ENCODE results near the gene BTF3L4. TPM values are rescaled to one million over a fixed set of nuclear protein-coding genes. Genes with fewer than 3 reads are reported as not detected.

BTF3L4 gene
- total and polyA plus RNA-seq, 7 experiments from 2014 or later = 30.4 to 69.1 (median 36.5) TPM

DNA sequence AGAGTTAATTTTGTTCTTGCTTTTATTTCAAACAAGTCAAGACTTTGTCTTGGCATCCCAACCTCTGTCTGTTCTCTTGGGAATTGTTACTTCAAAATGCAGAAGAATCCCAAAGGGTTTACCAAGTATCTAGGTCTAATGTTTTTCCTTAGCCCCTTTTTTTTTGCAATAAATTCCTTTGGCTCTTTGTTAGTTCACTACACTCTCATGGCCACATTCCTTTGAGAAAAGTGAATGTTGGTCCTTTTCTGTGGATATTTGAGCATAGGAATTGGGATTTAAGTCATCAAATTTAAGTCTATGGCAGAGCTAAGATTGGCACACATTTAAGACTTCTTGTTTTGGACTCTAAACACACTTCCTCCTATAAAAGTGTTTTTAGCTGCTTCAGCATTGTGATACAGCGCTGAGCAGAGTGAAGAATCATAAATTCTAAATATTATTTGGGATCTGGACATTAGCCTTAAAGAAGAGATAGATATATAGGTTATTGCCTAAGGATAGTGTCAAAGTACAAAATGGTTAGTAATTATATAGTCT lies 1.9 kb downstream of the BTF3L4 start:
- Mint-ChIP-seq H3K4me1 (peaks cover 37 to 71% (median 63%) of the 10 kb centered on the region in 7 donors), H3K4me3 (peak overlapping the region; percentile 73 to 100 (median 98)), H3K27ac (peak overlapping the region in 8 of 9 donors; percentile 42 to 98 (median 82)), H3K36me3 (peaks cover 4 to 16% (median 9%) of the 10 kb centered on the region in 5 donors), H3K9me3 (peaks cover 0 to 2% (median 0%) of the 10 kb centered on the region in 11 donors), H3K27me3 (no peaks in the 10 kb centered on the region)
- DNase-seq (no peak), ATAC-seq (no peak)
- no peaks in the 10 kb centered on the region for H3K27me3 ChIP-seq (ENCODE audit: control insufficient read depth in 2 of 2, insufficient read depth in 2 of 2, low read length in 2 of 2)
- H3K9me3 ChIP-seq (ENCODE audit: control insufficient read depth in 2 of 3, low read length in 3 of 3) = no peaks in the 10 kb centered on the region
- ChIA-PET POLR2A (interaction anchor here (1.2 to 3.8 kb wide), 2 partner anchors 24 to 346 kb away, joined by 3 to 43 read pairs; partner anchors contain the start of genes KTI12, ORC1 and PRPF38A), CTCF (no interaction called here)
- no peak overlapping the region for H3K27ac ChIP-seq (ENCODE audit: low read depth, low read length)
- no peak overlapping the region for H3K4me3 ChIP-seq (ENCODE audit: low read length)
- peaks cover 19 to 24% of the 10 kb centered on the region in 2 donors for H3K4me1 ChIP-seq (ENCODE audit: control insufficient read depth in 2 of 2, insufficient read depth in 2 of 2, low read length in 2 of 2)
- intact Hi-C loops (cut with micrococcal nuclease) = loop anchor here (2.0 to 10.0 kb wide), 19 partner anchors 309 to 1994 kb away; partner anchors contain the start of genes CZIB (in 2 of the 2), LRP8 (in 2 of the 2), LRRC42 (in 2 of the 2) and TUT4 (in 2 of the 2)
- peaks cover 0 to 24% (median 5%) of the 10 kb centered on the region in 3 experiments for H3K36me3 ChIP-seq (ENCODE audit: control insufficient read depth in 2 of 3, insufficient read depth in 3 of 3, low read length in 3 of 3)

DNA sequence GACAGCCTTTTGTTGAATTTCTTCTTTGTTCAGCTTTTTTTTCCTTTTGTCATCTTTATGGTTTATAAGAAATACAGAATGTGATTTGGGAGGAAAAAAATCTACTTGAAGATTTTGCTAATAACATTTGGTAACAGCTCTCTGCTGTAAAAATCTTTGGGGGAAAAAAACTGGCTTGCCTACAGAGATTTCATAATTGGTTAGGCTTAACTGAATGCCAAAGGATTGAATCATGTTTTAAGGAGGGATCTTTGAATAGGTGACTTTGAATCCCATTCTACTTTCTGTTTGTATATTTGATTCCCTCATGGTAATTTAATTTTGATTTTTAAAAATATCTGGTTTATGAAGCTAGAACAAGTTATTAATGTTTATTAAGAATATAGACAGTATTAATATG lies 3.2 kb downstream of the BTF3L4 start:
- Mint-ChIP-seq H3K36me3 (peaks cover 4 to 24% (median 13%) of the 10 kb centered on the region in 5 donors), H3K27me3 (no peaks in the 10 kb centered on the region), H3K4me1 (peaks cover 39 to 70% (median 65%) of the 10 kb centered on the region in 7 donors), H3K4me3 (peak overlapping the region in 5 of 10 donors; percentile 24 to 93 (median 37)), H3K9me3 (no peaks in the 10 kb centered on the region), H3K27ac (peak overlapping the region in 5 of 9 donors; percentile 15 to 94 (median 53))
- Histone ChIP-seq H3K9me3 (ENCODE audit: control insufficient read depth in 2 of 3, low read length in 3 of 3) (no peaks in the 10 kb centered on the region), H3K27ac (ENCODE audit: low read depth, low read length) (no peak overlapping the region), H3K36me3 (ENCODE audit: control insufficient read depth in 2 of 3, insufficient read depth in 3 of 3, low read length in 3 of 3) (peaks cover 0 to 35% (median 5%) of the 10 kb centered on the region in 3 experiments), H3K4me3 (ENCODE audit: low read length) (no peak overlapping the region), H3K27me3 (ENCODE audit: control insufficient read depth in 2 of 2, insufficient read depth in 2 of 2, low read length in 2 of 2) (no peaks in the 10 kb centered on the region), H3K4me1 (ENCODE audit: control insufficient read depth in 2 of 2, insufficient read depth in 2 of 2, low read length in 2 of 2) (peaks cover 18 to 19% of the 10 kb centered on the region in 2 donors)
- intact Hi-C loops (cut with micrococcal nuclease) = loop anchor here (5.0 to 10.0 kb wide), 13 partner anchors 363 to 1993 kb away; partner anchors contain the start of genes CZIB (in 2 of the 2), LRP8 (in 2 of the 2), ECHDC2 (in 1 of the 2) and EPS15 (in 1 of the 2)
- ChIA-PET CTCF (interaction anchor here (1.0 kb wide), 1 partner anchor 162 kb away, joined by 3 read pairs; no protein-coding TSS in a partner anchor), POLR2A (interaction anchor here (0.6 to 0.7 kb wide), 2 partner anchors 10 to 670 kb away, joined by 3 to 10 read pairs; no protein-coding TSS in a partner anchor)
- no peak for ATAC-seq
- no peak for DNase-seq

DNA sequence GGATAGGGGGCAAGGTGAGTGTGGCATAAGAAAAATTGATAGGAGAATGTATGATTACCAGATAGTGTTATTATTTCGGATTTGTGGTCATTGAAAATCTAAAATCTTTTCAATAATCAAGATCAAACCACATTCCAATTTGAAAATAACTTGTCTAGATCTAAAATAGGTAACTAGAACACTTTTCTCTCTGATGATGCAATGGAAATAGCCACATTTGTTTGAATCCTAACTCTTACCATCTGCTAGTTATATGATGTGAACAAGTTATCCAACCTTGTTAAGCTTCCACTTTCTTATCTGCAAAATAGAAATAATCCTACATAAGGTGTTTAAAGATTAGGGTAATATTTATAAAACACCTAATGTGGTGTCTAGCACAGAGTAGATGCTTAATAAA lies 3.8 kb downstream of the BTF3L4 start:
- H3K36me3 Mint-ChIP-seq = peaks cover 4 to 24% (median 13%) of the 10 kb centered on the region in 5 donors
- H3K9me3 Mint-ChIP-seq = no peaks in the 10 kb centered on the region
- POLR2A ChIA-PET = interaction anchor here (0.7 kb wide), 1 partner anchor 26 kb away, joined by 3 read pairs; the partner anchor contains the start of gene KTI12

DNA sequence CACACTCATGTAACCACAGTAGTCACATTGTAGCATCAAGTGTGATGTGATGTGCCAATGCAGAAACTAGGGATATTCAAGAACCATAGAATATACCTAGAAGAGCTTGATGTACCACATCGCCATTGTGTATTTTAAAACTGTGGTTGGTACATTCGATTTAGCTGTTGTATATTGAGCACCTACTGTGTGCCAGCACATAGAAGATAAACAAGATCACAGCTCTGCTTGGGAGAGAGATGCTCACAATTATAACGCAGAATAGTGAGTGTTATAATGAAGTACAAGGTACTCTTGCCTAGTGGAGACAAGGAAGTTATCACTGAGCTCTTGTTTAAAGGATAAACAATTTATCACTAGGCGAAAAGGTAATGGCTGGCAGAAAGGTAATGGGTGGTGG lies 4.7 kb downstream of the BTF3L4 start:
- H3K4me1 ChIP-seq (ENCODE audit: control insufficient read depth in 2 of 2, insufficient read depth in 2 of 2, low read length in 2 of 2) = peaks cover 13 to 19% of the 10 kb centered on the region in 2 donors
- peaks cover 0 to 45% (median 18%) of the 10 kb centered on the region in 3 experiments for H3K36me3 ChIP-seq (ENCODE audit: control insufficient read depth in 2 of 3, insufficient read depth in 3 of 3, low read length in 3 of 3)
- H3K36me3 Mint-ChIP-seq = peaks cover 4 to 24% (median 13%) of the 10 kb centered on the region in 5 donors
- H3K4me3 ChIP-seq (ENCODE audit: low read length) = no peak overlapping the region
- H3K4me1 Mint-ChIP-seq = peaks cover 37 to 61% (median 59%) of the 10 kb centered on the region in 7 donors
- ChIA-PET CTCF (no interaction called here), POLR2A (interaction anchor here (0.7 kb wide), 1 partner anchor 27 kb away, joined by 3 read pairs; the partner anchor contains the start of gene KTI12)
- H3K9me3 Mint-ChIP-seq = no peaks in the 10 kb centered on the region
- intact Hi-C loops (cut with micrococcal nuclease) = no loop called here
- no peaks in the 10 kb centered on the region for H3K27me3 ChIP-seq (ENCODE audit: control insufficient read depth in 2 of 2, insufficient read depth in 2 of 2, low read length in 2 of 2)
- no peaks in the 10 kb centered on the region for H3K9me3 ChIP-seq (ENCODE audit: control insufficient read depth in 2 of 3, low read length in 3 of 3)
- no peak for DNase-seq
- ATAC-seq = no peak
- no peaks in the 10 kb centered on the region for H3K27me3 Mint-ChIP-seq
- H3K27ac ChIP-seq (ENCODE audit: low read depth, low read length) = no peak overlapping the region
- H3K4me3 Mint-ChIP-seq = peak overlapping the region in 1 of 10 donors; percentile 28
- H3K27ac Mint-ChIP-seq = no peak overlapping the region

More for the DNA sequence above, 3.8 kb downstream of the BTF3L4 start:
- intact Hi-C loops (cut with micrococcal nuclease) = loop anchor here (5.0 to 10.0 kb wide), 13 partner anchors 362 to 1992 kb away; partner anchors contain the start of genes CZIB (in 2 of the 2), LRP8 (in 2 of the 2), ECHDC2 (in 1 of the 2) and EPS15 (in 1 of the 2)
- Histone ChIP-seq H3K27me3 (ENCODE audit: control insufficient read depth in 2 of 2, insufficient read depth in 2 of 2, low read length in 2 of 2) (no peaks in the 10 kb centered on the region), H3K4me1 (ENCODE audit: control insufficient read depth in 2 of 2, insufficient read depth in 2 of 2, low read length in 2 of 2) (peaks cover 13 to 19% of the 10 kb centered on the region in 2 donors), H3K9me3 (ENCODE audit: control insufficient read depth in 2 of 3, low read length in 3 of 3) (no peaks in the 10 kb centered on the region), H3K36me3 (ENCODE audit: control insufficient read depth in 2 of 3, insufficient read depth in 3 of 3, low read length in 3 of 3) (peaks cover 0 to 40% (median 9%) of the 10 kb centered on the region in 3 experiments), H3K27ac (ENCODE audit: low read depth, low read length) (no peak overlapping the region), H3K4me3 (ENCODE audit: low read length) (no peak overlapping the region)
- Mint-ChIP-seq H3K27ac (no peak overlapping the region), H3K4me3 (no peak overlapping the region), H3K4me1 (peaks cover 37 to 64% (median 59%) of the 10 kb centered on the region in 7 donors), H3K27me3 (no peaks in the 10 kb centered on the region)
- ATAC-seq (no peak), DNase-seq (no peak)
- CTCF ChIA-PET = interaction anchor here (1.0 kb wide), 1 partner anchor 163 kb away, joined by 3 read pairs; no protein-coding TSS in a partner anchor

DNA sequence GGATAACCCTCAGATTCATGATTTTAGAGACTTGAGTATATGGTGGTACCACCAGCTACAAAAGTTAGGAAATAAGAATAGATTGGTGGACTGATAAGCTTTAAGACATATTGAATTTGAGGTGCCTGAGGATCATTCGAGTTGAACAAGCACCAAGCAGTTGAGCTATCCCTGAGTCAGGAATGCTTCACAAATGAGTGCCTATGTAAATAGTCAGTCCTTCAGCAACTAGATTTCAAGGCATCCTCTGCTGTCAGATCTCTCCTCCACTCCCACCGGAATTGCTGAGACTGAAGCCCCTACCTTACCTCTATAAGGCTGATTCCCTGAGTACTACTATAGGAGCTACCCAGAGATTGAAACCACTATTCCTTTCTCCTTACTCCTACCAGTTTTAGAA lies 7.1 kb downstream of the BTF3L4 start:
- no peaks in the 10 kb centered on the region for H3K9me3 Mint-ChIP-seq
- no peak for ATAC-seq
- H3K27ac Mint-ChIP-seq = no peak overlapping the region
- CTCF ChIA-PET = no interaction called here
- no peaks in the 10 kb centered on the region for H3K27me3 Mint-ChIP-seq
- intact Hi-C loops (cut with micrococcal nuclease) = no loop called here
- peaks cover 21 to 55% (median 49%) of the 10 kb centered on the region in 7 donors for H3K4me1 Mint-ChIP-seq
- peaks cover 2% of the 10 kb centered on the region in 2 donors for H3K4me1 ChIP-seq (ENCODE audit: control insufficient read depth in 2 of 2, insufficient read depth in 2 of 2, low read length in 2 of 2)
- no peaks in the 10 kb centered on the region for H3K9me3 ChIP-seq (ENCODE audit: control insufficient read depth in 2 of 3, low read length in 3 of 3)
- H3K27ac ChIP-seq (ENCODE audit: low read depth, low read length) = no peak overlapping the region
- no peak overlapping the region for H3K4me3 Mint-ChIP-seq
- peaks cover 4 to 31% (median 17%) of the 10 kb centered on the region in 5 donors for H3K36me3 Mint-ChIP-seq
- H3K4me3 ChIP-seq (ENCODE audit: low read length) = no peak overlapping the region
- DNase-seq = no peak
- POLR2A ChIA-PET = no interaction called here
- H3K36me3 ChIP-seq (ENCODE audit: control insufficient read depth in 2 of 3, insufficient read depth in 3 of 3, low read length in 3 of 3) = peaks cover 0 to 59% (median 22%) of the 10 kb centered on the region in 3 experiments
- H3K27me3 ChIP-seq (ENCODE audit: control insufficient read depth in 2 of 2, insufficient read depth in 2 of 2, low read length in 2 of 2) = no peaks in the 10 kb centered on the region

DNA sequence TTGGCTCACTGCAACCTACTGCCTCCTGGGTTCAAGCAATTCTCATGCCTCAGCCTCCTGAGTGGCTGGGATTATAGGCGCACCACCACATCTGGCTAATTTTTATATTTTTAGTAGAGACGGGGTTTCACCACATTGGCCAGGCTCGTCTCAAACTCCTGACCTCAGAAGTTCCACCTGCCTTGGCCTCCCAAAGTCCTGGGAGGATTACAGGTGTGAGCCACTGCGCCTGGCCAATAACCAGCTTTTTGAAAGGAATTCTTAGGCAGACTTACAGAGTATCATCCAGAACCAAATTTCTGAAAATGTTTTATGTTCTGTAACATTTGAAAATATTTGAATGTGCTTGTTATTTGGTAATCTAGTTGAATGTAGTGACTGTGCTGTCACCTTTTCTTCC lies 14.6 kb downstream of the BTF3L4 start:
- no peak overlapping the region for H3K4me3 Mint-ChIP-seq
- CTCF ChIA-PET = interaction anchor here (1.0 kb wide), 1 partner anchor 174 kb away, joined by 3 read pairs; no protein-coding TSS in a partner anchor
- H3K4me1 ChIP-seq (ENCODE audit: control insufficient read depth in 2 of 2, insufficient read depth in 2 of 2, low read length in 2 of 2) = no peaks in the 10 kb centered on the region
- peaks cover 3 to 31% (median 11%) of the 10 kb centered on the region in 5 donors for H3K36me3 Mint-ChIP-seq
- POLR2A ChIA-PET = no interaction called here
- H3K27me3 ChIP-seq (ENCODE audit: control insufficient read depth in 2 of 2, insufficient read depth in 2 of 2, low read length in 2 of 2) = no peaks in the 10 kb centered on the region
- no peak overlapping the region for H3K27ac ChIP-seq (ENCODE audit: low read depth, low read length)
- peak overlapping the region in 1 of 9 donors; percentile 7 for H3K27ac Mint-ChIP-seq
- peaks cover 3 to 25% (median 5%) of the 10 kb centered on the region in 3 experiments for H3K36me3 ChIP-seq (ENCODE audit: control insufficient read depth in 2 of 3, insufficient read depth in 3 of 3, low read length in 3 of 3)
- H3K9me3 Mint-ChIP-seq = no peaks in the 10 kb centered on the region
- DNase-seq (no peak), ATAC-seq (no peak)
- H3K27me3 Mint-ChIP-seq = no peaks in the 10 kb centered on the region
- H3K9me3 ChIP-seq (ENCODE audit: control insufficient read depth in 2 of 3, low read length in 3 of 3) = no peaks in the 10 kb centered on the region
- H3K4me3 ChIP-seq (ENCODE audit: low read length) = no peak overlapping the region
- peaks cover 14 to 39% (median 37%) of the 10 kb centered on the region in 7 donors for H3K4me1 Mint-ChIP-seq
- intact Hi-C loops (cut with micrococcal nuclease) = no loop called here
